GM18507 (cell line): Measurements from ENCODE around the gene SH3RF2.
"Not testable (repeated sequence)": the region's sequence is repeated elsewhere in the genome, so short reads cannot be mapped to it uniquely, and the experiment has no call there.

ENCODE experiments used
- DNase-seq: peaks from one replicate; pipeline ENCODE4 v3.0.0; 2011; ENCODE audit warnings: low read depth; ENCODE audit not compliant: insufficient read length; ENCODE audit errors: extremely low spot score
- FAIRE-seq: peaks from 2 replicates; lab custom pipeline; 2011; peaks lifted over from hg19 to GRCh38; lab: Jason Lieb, UNC

Gene SH3RF2

DNA sequence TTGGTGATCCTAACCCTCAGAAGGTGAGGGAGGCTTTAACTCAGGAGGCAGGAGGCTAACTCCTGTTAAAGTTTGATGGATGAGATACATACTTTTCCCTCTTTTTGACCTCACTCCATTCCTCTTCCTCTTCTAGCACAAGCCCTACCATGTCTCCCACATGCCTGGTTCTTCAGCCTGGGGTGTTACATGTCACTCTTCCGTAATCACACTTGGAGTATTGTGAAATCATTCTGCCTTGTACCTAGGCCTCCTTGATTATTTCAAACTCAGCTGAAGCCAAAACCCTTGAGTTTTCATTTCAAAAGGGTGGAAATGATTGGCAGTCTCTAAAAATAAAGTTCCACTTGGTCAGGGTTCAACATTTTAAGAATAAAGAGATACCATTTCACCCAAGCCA, 167.2 kb downstream of the SH3RF2 start:
- FAIRE-seq (no peak), DNase-seq (no peak)

GRCh38 chr5:146105477-146105876, 169.1 kb downstream of the SH3RF2 start, which contains the start of gene PLAC8L1:
Gene PLAC8L1 (minus strand): TSS chr5:146105577. CDS start chr5:146104311, 1,266 bp downstream.
- DNase-seq (no peak), FAIRE-seq (no peak)

DNA sequence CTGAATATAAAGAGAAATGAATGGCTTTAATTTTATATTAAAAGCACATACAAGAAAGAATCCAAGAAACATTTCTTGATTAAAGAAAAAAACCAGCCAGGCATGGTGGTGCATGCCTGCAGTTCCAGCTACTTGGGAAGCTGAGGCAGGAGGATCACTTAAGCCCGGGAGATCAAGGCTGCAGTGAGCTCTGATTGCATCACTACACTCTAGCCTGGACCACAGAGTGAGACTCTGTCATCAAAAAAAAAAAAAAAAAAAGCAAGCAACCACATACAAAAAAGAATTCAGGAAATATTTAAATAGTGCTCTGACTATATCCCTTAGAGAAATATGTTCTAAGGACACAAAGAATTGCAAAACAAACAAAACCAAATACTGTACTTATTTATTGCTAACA, 171.5 kb downstream of the SH3RF2 start:
- FAIRE-seq = no peak
- no peak for DNase-seq

DNA sequence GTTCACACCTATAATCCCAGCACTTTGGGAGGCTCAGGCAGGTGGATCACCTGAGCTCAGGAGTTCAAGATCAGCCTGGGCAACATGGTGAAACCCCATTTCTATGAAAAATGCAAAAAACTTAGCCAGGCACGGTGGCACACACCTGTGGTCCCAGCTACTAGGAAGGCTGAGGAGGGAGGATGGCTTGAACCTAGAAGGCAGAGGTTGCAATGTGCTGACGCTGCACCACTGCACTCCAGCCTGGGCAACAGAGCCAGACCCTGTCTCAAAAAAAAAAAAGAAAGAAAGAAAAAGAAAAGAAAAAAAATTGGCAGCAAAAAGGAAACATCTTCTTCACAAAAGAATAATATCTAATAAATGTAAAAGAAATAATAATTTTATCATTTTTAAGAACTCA, 172.5 kb downstream of the SH3RF2 start:
- FAIRE-seq, DNase-seq: not testable (repeated sequence)

GRCh38 chr5:146109379-146109778, 173.0 kb downstream of the SH3RF2 start:
- no peak for DNase-seq
- FAIRE-seq = no peak

- DNase-seq (no peak), FAIRE-seq (no peak)
Measured at GRCh38 chr5:146111409-146111808, 175.0 kb downstream of the SH3RF2 start.

- FAIRE-seq (peak; percentile 18), DNase-seq (no peak)
Measured at GRCh38 chr5:146112476-146112875, 176.1 kb downstream of the SH3RF2 start.
